ENCODE data around the gene ZNF516. TPM values are rescaled to one million over a fixed set of nuclear protein-coding genes. Genes with fewer than 3 reads are reported as not detected.

Gene ZNF516
- total and polyA plus RNA-seq, 10 of the 15 experiments (the other 5 are each of a cell fraction or from before 2014, with no cell fraction given): 2.0 to 32.0 (median 8.3) TPM

DNA sequence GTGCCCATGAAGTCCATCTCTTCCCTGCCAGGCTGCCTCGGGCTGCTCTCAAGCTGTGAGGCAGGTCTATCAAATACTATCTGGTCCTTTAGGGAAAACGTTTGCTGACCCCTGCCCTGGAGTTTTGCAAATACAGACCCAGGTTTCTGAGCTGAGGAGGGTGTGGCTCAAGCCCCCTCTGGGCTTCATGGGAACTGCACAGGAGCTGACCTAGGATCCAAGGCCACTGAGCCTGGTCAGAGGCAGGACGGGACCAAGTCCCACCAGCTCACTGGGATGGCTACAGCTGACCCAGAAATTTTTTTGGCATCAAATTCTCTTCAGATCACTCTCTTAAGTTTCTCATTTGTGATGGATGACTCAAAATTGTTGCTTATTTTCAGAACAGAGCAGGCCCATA, 14.1 kb downstream of the ZNF516 start:
- POLR2A ChIA-PET: interaction anchor here (1.5 kb wide), 1 partner anchor 18 kb away, joined by 3 read pairs; no protein-coding TSS in a partner anchor
- SMC1A ChIA-PET (ENCODE audit: uncharacterized antibody, unreplicated experiment): interaction anchor here (0.6 kb wide), 1 partner anchor 91 kb away, joined by 3 read pairs; no protein-coding TSS in a partner anchor
- Histone ChIP-seq H3K9ac (ENCODE audit: control insufficient read depth, insufficient read depth, low read length) (no peak overlapping the region), H2AFZ (ENCODE audit: control insufficient read depth, low read depth, low read length) (no peak overlapping the region), H3K79me2 (ENCODE audit: control insufficient read depth, insufficient read depth, low read length) (peaks cover 90% of the 10 kb centered on the region), H4K20me1 (ENCODE audit: control insufficient read depth, insufficient read depth) (0 out of 2 replicates have a peak, but pooled peaks cover 2% of the 10 kb centered on the region), H3K27ac (ENCODE audit: control insufficient read depth, insufficient read depth) (no peak overlapping the region), H3K27me3 (replicated peaks in 1 of 2; ENCODE audit: control insufficient read depth in 2 of 2, insufficient read depth in 2 of 2, low read length in 1 of 2) (no peaks in the 10 kb centered on the region), H3K36me3 (ENCODE audit: control insufficient read depth in 2 of 2, insufficient read depth in 2 of 2, low read length in 1 of 2) (peaks cover 6 to 7% of the 10 kb centered on the region in 2 experiments; a peak in 2 of 4 replicates), H3K9me3 (replicated peaks; ENCODE audit: control insufficient read depth, insufficient read depth, low read length) (no peaks in the 10 kb centered on the region), H3K4me2 (ENCODE audit: control insufficient read depth, insufficient read depth) (no peak overlapping the region), H3K4me3 (no peak overlapping the region), H3K4me1 (ENCODE audit: control insufficient read depth, insufficient read depth, low read length) (peaks cover 25% of the 10 kb centered on the region)
- RAD21 ChIA-PET (ENCODE audit: unreplicated experiment): no interaction called here
- ATAC-seq: 0 out of 3 replicates have a peak, but pooled peaks have one; percentile 8
- in situ Hi-C loops (cut with MboI): no loop called here
- DNase-seq (ENCODE audit: low read depth, low spot score): no peak
- no peak for FAIRE-seq
- 81% methylated on average over 3 of the region's 3 CpGs for WGBS (ENCODE audit: insufficient coverage, insufficient replicate concordance, low lambda C conversion rate, missing lambda C conversion rate)
- TF ChIP-seq, protein P1, sequence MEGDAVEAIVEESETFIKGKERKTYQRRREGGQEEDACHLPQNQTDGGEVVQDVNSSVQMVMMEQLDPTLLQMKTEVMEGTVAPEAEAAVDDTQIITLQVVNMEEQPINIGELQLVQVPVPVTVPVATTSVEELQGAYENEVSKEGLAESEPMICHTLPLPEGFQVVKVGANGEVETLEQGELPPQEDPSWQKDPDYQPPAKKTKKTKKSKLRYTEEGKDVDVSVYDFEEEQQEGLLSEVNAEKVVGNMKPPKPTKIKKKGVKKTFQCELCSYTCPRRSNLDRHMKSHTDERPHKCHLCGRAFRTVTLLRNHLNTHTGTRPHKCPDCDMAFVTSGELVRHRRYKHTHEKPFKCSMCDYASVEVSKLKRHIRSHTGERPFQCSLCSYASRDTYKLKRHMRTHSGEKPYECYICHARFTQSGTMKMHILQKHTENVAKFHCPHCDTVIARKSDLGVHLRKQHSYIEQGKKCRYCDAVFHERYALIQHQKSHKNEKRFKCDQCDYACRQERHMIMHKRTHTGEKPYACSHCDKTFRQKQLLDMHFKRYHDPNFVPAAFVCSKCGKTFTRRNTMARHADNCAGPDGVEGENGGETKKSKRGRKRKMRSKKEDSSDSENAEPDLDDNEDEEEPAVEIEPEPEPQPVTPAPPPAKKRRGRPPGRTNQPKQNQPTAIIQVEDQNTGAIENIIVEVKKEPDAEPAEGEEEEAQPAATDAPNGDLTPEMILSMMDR (IDR thresholded peaks at IDR 0.05 in 2 of 3, conservative IDR thresholded peaks at IDR 0.05 in 1 of 3; ENCODE audit: control insufficient read depth in 2 of 3, extremely low read depth in 1 of 3, insufficient read depth in 1 of 3, low read depth in 3 of 3, low read length in 3 of 3): peak in 2 of 3 experiments; percentile 28 to 44; a peak in 3 of 6 replicates
- TF ChIP-seq, protein P2, sequence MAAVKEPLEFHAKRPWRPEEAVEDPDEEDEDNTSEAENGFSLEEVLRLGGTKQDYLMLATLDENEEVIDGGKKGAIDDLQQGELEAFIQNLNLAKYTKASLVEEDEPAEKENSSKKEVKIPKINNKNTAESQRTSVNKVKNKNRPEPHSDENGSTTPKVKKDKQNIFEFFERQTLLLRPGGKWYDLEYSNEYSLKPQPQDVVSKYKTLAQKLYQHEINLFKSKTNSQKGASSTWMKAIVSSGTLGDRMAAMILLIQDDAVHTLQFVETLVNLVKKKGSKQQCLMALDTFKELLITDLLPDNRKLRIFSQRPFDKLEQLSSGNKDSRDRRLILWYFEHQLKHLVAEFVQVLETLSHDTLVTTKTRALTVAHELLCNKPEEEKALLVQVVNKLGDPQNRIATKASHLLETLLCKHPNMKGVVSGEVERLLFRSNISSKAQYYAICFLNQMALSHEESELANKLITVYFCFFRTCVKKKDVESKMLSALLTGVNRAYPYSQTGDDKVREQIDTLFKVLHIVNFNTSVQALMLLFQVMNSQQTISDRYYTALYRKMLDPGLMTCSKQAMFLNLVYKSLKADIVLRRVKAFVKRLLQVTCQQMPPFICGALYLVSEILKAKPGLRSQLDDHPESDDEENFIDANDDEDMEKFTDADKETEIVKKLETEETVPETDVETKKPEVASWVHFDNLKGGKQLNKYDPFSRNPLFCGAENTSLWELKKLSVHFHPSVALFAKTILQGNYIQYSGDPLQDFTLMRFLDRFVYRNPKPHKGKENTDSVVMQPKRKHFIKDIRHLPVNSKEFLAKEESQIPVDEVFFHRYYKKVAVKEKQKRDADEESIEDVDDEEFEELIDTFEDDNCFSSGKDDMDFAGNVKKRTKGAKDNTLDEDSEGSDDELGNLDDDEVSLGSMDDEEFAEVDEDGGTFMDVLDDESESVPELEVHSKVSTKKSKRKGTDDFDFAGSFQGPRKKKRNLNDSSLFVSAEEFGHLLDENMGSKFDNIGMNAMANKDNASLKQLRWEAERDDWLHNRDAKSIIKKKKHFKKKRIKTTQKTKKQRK (IDR thresholded peaks at IDR 0.05; ENCODE audit: low read depth, low read length): no peak
- no TSS peak for BruUV-seq (replicated peaks)
- intact Hi-C loops (cut with micrococcal nuclease; ENCODE audit: unreplicated experiment): loop anchor here (10.0 kb wide), 1 partner anchor 1276 kb away; the partner anchor contains the start of gene PTGR3
- CTCF ChIA-PET: interaction anchor here (0.6 to 1.1 kb wide), 3 partner anchors 12 to 72 kb away, joined by 3 read pairs; no protein-coding TSS in a partner anchor

All from GM12878 (cell line).